Muscle layer of duodenum (tissue), 2 donors: ENCODE data around the gene GH1.
"Not testable (repeated sequence)": the region's sequence is repeated elsewhere in the genome, so short reads cannot be mapped to it uniquely, and the experiment has no call there.

Experiments
- H3K27ac ChIP-seq: one replicate; pipeline ENCODE4 v1.7.0; 2013; ENCODE audit warnings: mild to moderate bottlenecking, low read length
- H3K27me3 ChIP-seq: one replicate; pipeline ENCODE4 v1.7.0; 2013; ENCODE audit warnings: low read depth, mild to moderate bottlenecking, control low read depth, low read length
- H3K36me3 ChIP-seq, 2 donors: one replicate each; pipeline ENCODE4 v1.7.0; 2013; ENCODE audit warnings: low read length in 2 of 2, control low read depth in 1 of 2, mild to moderate bottlenecking in 1 of 2; ENCODE audit not compliant: insufficient read depth in 2 of 2, control insufficient read depth in 1 of 2
- H3K4me1 ChIP-seq, 2 donors: one replicate each; pipeline ENCODE4 v1.7.0; 2013; ENCODE audit warnings: low read length in 2 of 2, mild to moderate bottlenecking in 2 of 2, control low read depth in 1 of 2, moderate library complexity in 1 of 2; ENCODE audit not compliant: insufficient read depth in 2 of 2, control insufficient read depth in 1 of 2
- H3K4me3 ChIP-seq, 2 donors: one replicate each; pipeline ENCODE4 v1.7.0; 2013; ENCODE audit warnings: low read length in 2 of 2, low read depth in 1 of 2, mild to moderate bottlenecking in 1 of 2
- H3K9me3 ChIP-seq, 2 donors: one replicate each; pipeline ENCODE4 v1.7.0; 2013; ENCODE audit warnings: low read length in 2 of 2, control low read depth in 1 of 2, mild to moderate bottlenecking in 1 of 2; ENCODE audit not compliant: control insufficient read depth in 1 of 2
- donor health status: healthy.

GH1 gene

GRCh38 chr17:63885119-63885518, 33.5 kb downstream of the GH1 start:
- not testable (repeated sequence) for H3K4me3 ChIP-seq, H3K4me1 ChIP-seq, H3K36me3 ChIP-seq, H3K9me3 ChIP-seq, H3K27ac ChIP-seq, H3K27me3 ChIP-seq

- H3K9me3 ChIP-seq, H3K27me3 ChIP-seq, H3K4me3 ChIP-seq, H3K4me1 ChIP-seq, H3K27ac ChIP-seq, H3K36me3 ChIP-seq: not testable (repeated sequence)
Observed at GRCh38 chr17:63882626-63883126, 36.0 kb downstream of the GH1 start.

GRCh38 chr17:63881935-63882601, 36.6 kb downstream of the GH1 start, which contains the start of gene GH2:
Gene GH2 (minus strand): TSS chr17:63881944. CDS start chr17:63881801, 143 bp downstream.
- Histone ChIP-seq H3K4me1 (no peaks in the 10 kb centered on the region), H3K36me3 (no peaks in the 10 kb centered on the region), H3K27ac (no peak within 1 kb of the TSS), H3K27me3 (no peaks in the 10 kb centered on the region), H3K9me3 (no peaks in the 10 kb centered on the region), H3K4me3 (no peak within 1 kb of the TSS)

GRCh38 chr17:63881337-63881736, 37.3 kb downstream of the GH1 start:
- not testable (repeated sequence) for H3K4me3 ChIP-seq, H3K36me3 ChIP-seq, H3K4me1 ChIP-seq, H3K27me3 ChIP-seq, H3K9me3 ChIP-seq, H3K27ac ChIP-seq

GRCh38 chr17:63880706-63881105, 37.9 kb downstream of the GH1 start:
- Histone ChIP-seq H3K27me3 (no peaks in the 10 kb centered on the region), H3K4me1 (no peaks in the 10 kb centered on the region), H3K9me3 (no peaks in the 10 kb centered on the region), H3K27ac (no peak overlapping the region), H3K4me3 (no peak overlapping the region), H3K36me3 (no peaks in the 10 kb centered on the region)

- not testable (repeated sequence) for H3K36me3 ChIP-seq
Observed at GRCh38 chr17:63878413-63878812, 40.2 kb downstream of the GH1 start.

GRCh38 chr17:63874693-63875092, 43.9 kb downstream of the GH1 start:
- not testable (repeated sequence) for H3K4me1 ChIP-seq, H3K27ac ChIP-seq, H3K9me3 ChIP-seq, H3K4me3 ChIP-seq, H3K36me3 ChIP-seq, H3K27me3 ChIP-seq

More at GRCh38 chr17:63878413-63878812, 40.2 kb downstream of the GH1 start:
- H3K27me3 ChIP-seq, H3K4me3 ChIP-seq, H3K9me3 ChIP-seq, H3K4me1 ChIP-seq, H3K27ac ChIP-seq: not testable (repeated sequence)

GRCh38 chr17:63874061-63874626, 44.5 kb downstream of the GH1 start:
- H3K36me3 ChIP-seq, H3K27ac ChIP-seq, H3K4me3 ChIP-seq, H3K9me3 ChIP-seq, H3K27me3 ChIP-seq, H3K4me1 ChIP-seq: not testable (repeated sequence)

GRCh38 chr17:63873577-63873976, 45.1 kb downstream of the GH1 start, which contains the start of gene CSH2:
Gene CSH2 (minus strand): TSS chr17:63873677. CDS start chr17:63873614, 63 bp downstream.
- H3K4me1 ChIP-seq, H3K9me3 ChIP-seq, H3K27me3 ChIP-seq, H3K27ac ChIP-seq, H3K4me3 ChIP-seq, H3K36me3 ChIP-seq: not testable (repeated sequence)

GRCh38 chr17:63871646-63872365, 46.8 kb downstream of the GH1 start:
- not testable (repeated sequence) for H3K4me1 ChIP-seq, H3K9me3 ChIP-seq, H3K27ac ChIP-seq, H3K36me3 ChIP-seq, H3K27me3 ChIP-seq, H3K4me3 ChIP-seq

GRCh38 chr17:63870292-63870665, 48.4 kb downstream of the GH1 start:
- not testable (repeated sequence) for H3K36me3 ChIP-seq, H3K4me3 ChIP-seq, H3K27ac ChIP-seq, H3K27me3 ChIP-seq, H3K9me3 ChIP-seq, H3K4me1 ChIP-seq
